H1 (cell line): Measurements from ENCODE around the gene MCM5. TPM values are rescaled to one million over a fixed set of nuclear protein-coding genes. Genes with fewer than 3 reads are reported as not detected.

Experiments
- CTCF ChIA-PET: fragments of 300-600 bp; sonication (Branson Sonifier 250); formaldehyde crosslinking; loops from one replicate; lab custom pipeline; 2021; ENCODE audit not compliant: partially characterized antibody; lab: Charles Lee
- POLR2A ChIA-PET: fragments of 300-600 bp; sonication (Branson Sonifier 250); formaldehyde crosslinking; loops from one replicate; lab custom pipeline; 2021; ENCODE audit warnings: inconsistent platforms; ENCODE audit not compliant: partially characterized antibody; lab: Charles Lee
- DNase-seq, 2 experiments: peaks; one replicate each; pipeline versions ENCODE4 v3.0.0 to v3.0.0-alpha.2; 2010 to 2022; ENCODE audit warnings: low spot score in 2 of 2, low read depth in 1 of 2, mixed read lengths in 1 of 2
- FAIRE-seq: peaks from 2 replicates; lab custom pipeline; 2011; peaks lifted over from hg19 to GRCh38; lab: Jason Lieb, UNC
- H2AFZ ChIP-seq: 2 replicates; pipeline ENCODE4 v1.8.1; 2012; ENCODE audit warnings: low read length, inconsistent platforms
- H2AK5ac ChIP-seq: 2 replicates; pipeline ENCODE4 v1.6.1; 2013; ENCODE audit warnings: low read depth, low read length
- H2BK120ac ChIP-seq: replicated peaks from 2 replicates; pipeline ENCODE3; 2013; ENCODE audit warnings: low read depth, low read length, inconsistent platforms
- H2BK12ac ChIP-seq: 2 replicates; pipeline ENCODE4 v1.6.1; 2013; ENCODE audit warnings: low read depth, low read length
- H2BK15ac ChIP-seq: 2 replicates; pipeline ENCODE4 v1.6.1; 2013; ENCODE audit warnings: low read length
- H2BK20ac ChIP-seq: 2 replicates; pipeline ENCODE4 v1.6.1; 2013; ENCODE audit warnings: low read length
- H2BK5ac ChIP-seq: 2 replicates; pipeline ENCODE4 v1.6.1; 2013; ENCODE audit warnings: low read depth, low read length
- H3K14ac ChIP-seq: 2 replicates; pipeline ENCODE4 v1.6.1; 2013; ENCODE audit warnings: inconsistent platforms; ENCODE audit not compliant: insufficient read length
- H3K18ac ChIP-seq: 2 replicates; pipeline ENCODE4 v1.6.1; 2013; ENCODE audit warnings: low read length; ENCODE audit errors: extremely low read depth
- H3K23ac ChIP-seq: 2 replicates; pipeline ENCODE4 v1.6.1; 2013; ENCODE audit warnings: inconsistent platforms; ENCODE audit not compliant: insufficient read length
- H3K23me2 ChIP-seq: 2 replicates; pipeline ENCODE4 v1.6.1; 2013; ENCODE audit warnings: low read depth, low read length
- H3K27ac ChIP-seq: 2 replicates; pipeline ENCODE4 v1.6.1; 2011; ENCODE audit warnings: low read depth, low read length, inconsistent platforms
- H3K27me3 ChIP-seq, 4 experiments: replicated peaks in 1 of 4; 1 replicate in 1 of 4; 2 replicates in 3 of 4; pipeline versions ENCODE4 v1.6.1 to v1.8.1; 2011 to 2013; ENCODE audit warnings: low read length in 3 of 4, mild to moderate bottlenecking in 3 of 4, inconsistent platforms in 2 of 4, mixed read lengths in 2 of 4, moderate library complexity in 1 of 4; ENCODE audit not compliant: control insufficient read depth in 3 of 4, insufficient read depth in 3 of 4; ENCODE audit errors: extremely low read depth in 1 of 4
- H3K36me3 ChIP-seq, 4 experiments: 2 replicates each; pipeline versions ENCODE4 v1.6.1 to v1.8.1; 2011 to 2013; ENCODE audit warnings: mild to moderate bottlenecking in 4 of 4, low read length in 3 of 4, moderate library complexity in 2 of 4, control low read depth in 1 of 4, inconsistent platforms in 1 of 4; ENCODE audit not compliant: insufficient read depth in 4 of 4, control insufficient read depth in 2 of 4
- H3K4ac ChIP-seq: replicated peaks from 2 replicates; pipeline ENCODE3; 2013; ENCODE audit warnings: low read length, low read depth, mixed read lengths, inconsistent platforms; ENCODE audit not compliant: insufficient read length
- H3K4me1 ChIP-seq, 4 experiments: replicated peaks in 1 of 4; 1 replicate in 1 of 4; 2 replicates in 3 of 4; pipeline versions ENCODE4 v1.6.1 to v1.8.1; 2011 to 2013; ENCODE audit warnings: low read length in 3 of 4, inconsistent platforms in 2 of 4, mixed read lengths in 1 of 4; ENCODE audit not compliant: insufficient read depth in 4 of 4, control insufficient read depth in 3 of 4
- H3K4me2 ChIP-seq, 2 experiments: 2 replicates each; pipeline versions ENCODE4 v1.6.1 to v1.8.1; 2011 to 2013; ENCODE audit warnings: low read depth in 2 of 2, low read length in 2 of 2, control low read depth in 1 of 2, inconsistent platforms in 1 of 2, mild to moderate bottlenecking in 1 of 2; ENCODE audit not compliant: insufficient read depth in 1 of 2
- H3K4me3 ChIP-seq, 4 experiments: fragments of 200-600, 300-600 bp in 1 of 4; sonication (generic), shearing (Covaris generic), sonication (Bioruptor Twin) in 1 of 4; 2 replicates each; pipeline versions ENCODE4 v1.5.1 to v1.8.1; 2011 to 2016; ENCODE audit warnings: low read length in 4 of 4, low read depth in 3 of 4, control low read depth in 2 of 4, inconsistent platforms in 2 of 4, mild to moderate bottlenecking in 2 of 4, mixed read lengths in 1 of 4, moderate library complexity in 1 of 4; ENCODE audit not compliant: insufficient read depth in 2 of 4; ENCODE audit errors: extremely low read depth in 1 of 4
- H3K56ac ChIP-seq: replicated peaks from 2 replicates; pipeline ENCODE3; 2013; ENCODE audit warnings: low read depth, mild to moderate bottlenecking, mixed read lengths, low read length, inconsistent platforms; ENCODE audit not compliant: insufficient read length
- H3K79me1 ChIP-seq: 2 replicates; pipeline ENCODE4 v1.6.1; 2013; ENCODE audit warnings: low read depth, low read length, control low read depth
- H3K79me2 ChIP-seq, 2 experiments: 2 replicates each; pipeline versions ENCODE4 v1.6.1 to v1.8.1; 2012 to 2013; ENCODE audit warnings: low read length in 2 of 2, mild to moderate bottlenecking in 2 of 2, inconsistent platforms in 1 of 2; ENCODE audit not compliant: insufficient read depth in 2 of 2, control insufficient read depth in 1 of 2
- H3K9ac ChIP-seq, 4 experiments: replicated peaks in 1 of 4; 1 replicate in 1 of 4; 2 replicates in 3 of 4; pipeline versions ENCODE4 v1.6.1 to v1.8.1; 2011 to 2013; ENCODE audit warnings: low read depth in 3 of 4, low read length in 3 of 4, control low read depth in 2 of 4, mild to moderate bottlenecking in 2 of 4, moderate library complexity in 2 of 4, inconsistent platforms in 1 of 4; ENCODE audit errors: extremely low read depth in 1 of 4
- H3K9me3 ChIP-seq, 2 experiments: 2 replicates each; pipeline versions ENCODE4 v1.6.1 to v1.8.1; 2012 to 2013; ENCODE audit warnings: mild to moderate bottlenecking in 2 of 2, moderate library complexity in 2 of 2, control low read depth in 1 of 2, inconsistent platforms in 1 of 2, low read depth in 1 of 2, low read length in 1 of 2, mixed read lengths in 1 of 2; ENCODE audit not compliant: insufficient read depth in 2 of 2
- H4K20me1 ChIP-seq, 2 experiments: replicated peaks in 1 of 2; 2 replicates each; pipeline versions ENCODE3 to v1.8.1; 2011 to 2013; ENCODE audit warnings: inconsistent platforms in 2 of 2, low read length in 2 of 2, mild to moderate bottlenecking in 1 of 2; ENCODE audit not compliant: insufficient read depth in 2 of 2, control insufficient read depth in 1 of 2
- H4K5ac ChIP-seq: 2 replicates; pipeline ENCODE4 v1.6.1; 2013; ENCODE audit warnings: low read length, low read depth, mixed read lengths, inconsistent platforms; ENCODE audit not compliant: insufficient read length
- H4K8ac ChIP-seq: 2 replicates; pipeline ENCODE4 v1.8.0; 2013; ENCODE audit warnings: mild to moderate bottlenecking, moderate library complexity, low read length, inconsistent platforms; ENCODE audit not compliant: insufficient read depth; ENCODE audit errors: extremely low read depth
- H4K91ac ChIP-seq: replicated peaks from 2 replicates; pipeline ENCODE3; 2013; ENCODE audit warnings: low read length, mixed read lengths, inconsistent platforms; ENCODE audit not compliant: insufficient read length
- BACH1 ChIP-seq: IDR thresholded peaks from 2 replicates; pipeline ENCODE4 v1.6.1; 2012; ENCODE audit warnings: low read length, improper control_type of control experiment
- CEBPB ChIP-seq: IDR thresholded peaks from 2 replicates; pipeline ENCODE4 v1.6.1; 2012; ENCODE audit warnings: low read depth, low read length
- CHD2 ChIP-seq: IDR thresholded peaks from 2 replicates; pipeline ENCODE4 v1.6.1; 2012; ENCODE audit warnings: low read length, improper control_type of control experiment
- CREB1 ChIP-seq: IDR thresholded peaks from 2 replicates; pipeline ENCODE4 v1.6.1; 2012; ENCODE audit warnings: inconsistent platforms
- EGR1 ChIP-seq: IDR thresholded peaks from 2 replicates; pipeline ENCODE4 v1.6.1; 2011; ENCODE audit warnings: low read depth, low read length, borderline replicate concordance
- POU5F1 ChIP-seq: IDR thresholded peaks from 2 replicates; pipeline ENCODE4 v1.6.1; 2011; ENCODE audit warnings: low read depth, mild to moderate bottlenecking, low read length, moderate library complexity
- TAF7 ChIP-seq: optimal IDR thresholded peaks from 2 replicates; pipeline ENCODE3; 2011; ENCODE audit warnings: low read depth, mild to moderate bottlenecking, inconsistent platforms, low read length, moderate library complexity, borderline replicate concordance
- WGBS, 2 experiments: shearing (Covaris generic) in 1 of 2; methylation state at CpG; one replicate each; pipeline versions ENCODE4 v1.1.6 to v1.1.7; 2013 to 2015; ENCODE audit warnings: low lambda C conversion rate in 2 of 2, mixed read lengths in 2 of 2, inconsistent platforms in 1 of 2, low coverage in 1 of 2, missing lambda C conversion rate in 1 of 2; ENCODE audit not compliant: insufficient replicate concordance in 2 of 2, insufficient coverage in 1 of 2, insufficient read length in 1 of 2; ENCODE audit errors: extremely low coverage in 1 of 2, missing lambda C conversion rate in 1 of 2; 5-methylcytosine and 5-hydroxymethylcytosine counted together
- polyA plus RNA-seq, 7 experiments: library from polyadenylated mRNA; depleted of rRNA in 3 of 7; stranded (reverse) in 5 of 7; unstranded in 2 of 7; fragments of >200 nt in 5 of 7; fragments of 200-250 nt in 2 of 7; gene quantifications; 1 replicate in 5 of 7; 2 replicates in 1 of 7; 4 replicates in 1 of 7; pipeline versions ENCODE4 v1.2.1 to v1.2.3, GENCODE V29; 2011 to 2013; ENCODE audit warnings: missing spikeins in 2 of 7, mixed read lengths in 2 of 7
- total RNA-seq: library from RNA; stranded (reverse); fragmentation: NEBNext Ultra II Directional; extraction: Animal tissue kit (Norgen Biotek cat#: 25700); gene quantifications from 2 replicates; pipeline ENCODE4 v1.2.1, GENCODE V29; 2021

The MCM5 gene
- total and polyA plus RNA-seq, 2 of the 8 experiments (the other 6 are each of a cell fraction or from before 2014, with no cell fraction given) = 210 to 305 TPM

- H3K27me3 ChIP-seq = no peaks in the 10 kb centered on the region
- no peak overlapping the region for H3K4ac ChIP-seq
- H3K9ac ChIP-seq = no peak overlapping the region
- H3K79me1 ChIP-seq = no peaks in the 10 kb centered on the region; the same call in 1 of the 2 replicates
- H3K36me3 ChIP-seq = 0 out of 8 replicates have a peak, but pooled peaks cover 0 to 5% (median 0%) of the 10 kb centered on the region in 4 experiments
- H3K79me2 ChIP-seq = no peaks in the 10 kb centered on the region
- H3K23me2 ChIP-seq = no peaks in the 10 kb centered on the region
- no peak overlapping the region for H3K23ac ChIP-seq
- CTCF ChIA-PET = interaction anchor here (0.6 to 2.3 kb wide), 3 partner anchors 12 to 308 kb away, joined by 3 to 7 read pairs (median 3); no protein-coding TSS in a partner anchor
- H4K91ac ChIP-seq = no peak overlapping the region
- TF ChIP-seq CREB1 (no peak), BACH1 (no peak), EGR1 (no peak), CEBPB (no peak), TAF7 (no peak), CHD2 (no peak), POU5F1 (no peak)
- no peak overlapping the region for H3K27ac ChIP-seq
- H4K20me1 ChIP-seq = peaks cover 0 to 5% of the 10 kb centered on the region in 2 experiments
- no peak overlapping the region for H2BK20ac ChIP-seq
- POLR2A ChIA-PET = no interaction called here
- no peak overlapping the region for H3K56ac ChIP-seq
- no peak overlapping the region for H2AK5ac ChIP-seq
- no peak for DNase-seq
- H4K5ac ChIP-seq = no peak overlapping the region
- no peak overlapping the region for H3K4me3 ChIP-seq
- no peaks in the 10 kb centered on the region for H3K9me3 ChIP-seq
- no peak overlapping the region for H2BK120ac ChIP-seq
- no peak overlapping the region for H3K4me2 ChIP-seq
- no peak overlapping the region for H2BK12ac ChIP-seq
- WGBS, 2 experiments = 77% methylated on average over 4 of the region's 4 CpGs; no CpG with 5 or more reads in 1 of the 2 experiments
- no peak overlapping the region for H3K14ac ChIP-seq
- H2BK5ac ChIP-seq = no peak overlapping the region
- peaks cover 0 to 7% (median 2%) of the 10 kb centered on the region in 4 experiments; a peak in 5 of 7 replicates for H3K4me1 ChIP-seq
- no peak overlapping the region for H2BK15ac ChIP-seq
- H2AFZ ChIP-seq = no peak overlapping the region
- FAIRE-seq = no peak
- H3K18ac ChIP-seq = no peak overlapping the region
- no peak overlapping the region for H4K8ac ChIP-seq
Observed at GRCh38 chr22:35445933-35446332, 46.0 kb downstream of the MCM5 start.
